ENCODE data around the gene STT3B.

STT3B gene

GRCh38 chr3:31531452-31531991, 1.2 kb upstream of the STT3B start:
- no peak for TF ChIP-seq CTCF (IDR thresholded peaks at IDR 0.05; ENCODE audit: extremely low read depth, missing control alignments)
- no peak for DNase-seq (ENCODE audit: low spot score)

- peak; percentile 98 for DNase-seq (ENCODE audit: low spot score)
- TF ChIP-seq CTCF (IDR thresholded peaks at IDR 0.05; ENCODE audit: extremely low read depth, missing control alignments), result no peak
These were observed 636 bp upstream of the STT3B start for GRCh38 chr3:31531992-31532586.

GRCh38 chr3:31533169-31534064, 692 bp downstream of the STT3B start:
- DNase-seq (ENCODE audit: low spot score), result peak; percentile 39

GRCh38 chr3:31534065-31534425, 1.3 kb downstream of the STT3B start:
- TF ChIP-seq CTCF (IDR thresholded peaks at IDR 0.05; ENCODE audit: extremely low read depth, missing control alignments), result no peak
- DNase-seq (ENCODE audit: low spot score), result no peak

More at GRCh38 chr3:31533169-31534064, 692 bp downstream of the STT3B start:
- no peak for TF ChIP-seq CTCF (IDR thresholded peaks at IDR 0.05; ENCODE audit: extremely low read depth, missing control alignments)

GRCh38 chr3:31536497-31536896, 3.8 kb downstream of the STT3B start:
- no peak for DNase-seq (ENCODE audit: low spot score)
- TF ChIP-seq CTCF (IDR thresholded peaks at IDR 0.05; ENCODE audit: extremely low read depth, missing control alignments), result no peak

- TF ChIP-seq CTCF (IDR thresholded peaks at IDR 0.05; ENCODE audit: extremely low read depth, missing control alignments), result no peak
- no peak for DNase-seq (ENCODE audit: low spot score)
These were observed 6.1 kb downstream of the STT3B start for GRCh38 chr3:31538801-31539200.

- DNase-seq (ENCODE audit: low spot score), result no peak
- TF ChIP-seq CTCF (IDR thresholded peaks at IDR 0.05; ENCODE audit: extremely low read depth, missing control alignments), result no peak
These were observed 6.5 kb downstream of the STT3B start for GRCh38 chr3:31539275-31539674.
